Astrocyte of the spinal cord (primary cell): ENCODE results near the gene KCTD16.

Experiments
- DNase-seq: peaks from one replicate; pipeline ENCODE4 v3.0.0; 2011; ENCODE audit warnings: low read depth, low spot score
- H3K4me3 ChIP-seq: 2 replicates; pipeline ENCODE4 v1.5.1; 2011; ENCODE audit warnings: low read depth, mild to moderate bottlenecking, low read length, moderate library complexity
- CTCF ChIP-seq: IDR thresholded peaks from 2 replicates; pipeline ENCODE4 v1.5.1; 2012; ENCODE audit warnings: low read depth, mild to moderate bottlenecking, low read length, inconsistent platforms
- in situ Hi-C: cut with HindIII; loops from 2 replicates; pipeline ENCODE4 v1.10.0; 2017; ENCODE audit warnings: low sequenced_read_pairs

KCTD16 gene

GRCh38 chr5:144336191-144336961 lies 165.7 kb downstream of the KCTD16 start:
- no peak for DNase-seq
- H3K4me3 ChIP-seq = no peak overlapping the region
- in situ Hi-C loops = no loop called here
- TF ChIP-seq CTCF = no peak

- no peak overlapping the region for H3K4me3 ChIP-seq
- no peak for TF ChIP-seq CTCF
- no peak for DNase-seq
- in situ Hi-C loops = no loop called here
These were observed 181.7 kb downstream of the KCTD16 start for GRCh38 chr5:144352330-144352729.

- TF ChIP-seq CTCF = no peak
- in situ Hi-C loops = no loop called here
- no peak overlapping the region for H3K4me3 ChIP-seq
- DNase-seq = no peak
These were observed 182.2 kb downstream of the KCTD16 start for GRCh38 chr5:144352732-144353317.

GRCh38 chr5:144356489-144356888 lies 185.8 kb downstream of the KCTD16 start:
- DNase-seq = no peak
- no peak for TF ChIP-seq CTCF
- no peak overlapping the region for H3K4me3 ChIP-seq
- in situ Hi-C loops = no loop called here

GRCh38 chr5:144361406-144361805 lies 190.7 kb downstream of the KCTD16 start:
- in situ Hi-C loops = no loop called here
- DNase-seq = no peak
- TF ChIP-seq CTCF = no peak
- no peak overlapping the region for H3K4me3 ChIP-seq

- no peak overlapping the region for H3K4me3 ChIP-seq
- TF ChIP-seq CTCF = no peak
- DNase-seq = no peak
- in situ Hi-C loops = no loop called here
These were observed 195.2 kb downstream of the KCTD16 start for GRCh38 chr5:144365885-144366284.
